GM18502 (cell line): ENCODE measurements around the gene NOS1AP.
"Not testable (repeated sequence)": the region's sequence is repeated elsewhere in the genome, so short reads cannot be mapped to it uniquely, and the experiment has no call there.

ENCODE experiments used
- ATAC-seq: cut with Tn5 transposase; IDR thresholded peaks from one replicate; pipeline ENCODE4 v1.9.1; 2021; ENCODE audit warnings: mild to moderate bottlenecking; ENCODE audit not compliant: unreplicated experiment, poor library complexity

NOS1AP gene

GRCh38 chr1:162418584-162418983 lies 349.1 kb downstream of the NOS1AP start:
- ATAC-seq: not testable (repeated sequence)

GRCh38 chr1:162419450-162419931 lies 350.0 kb downstream of the NOS1AP start:
- not testable (repeated sequence) for ATAC-seq
